RKO (cell line): ENCODE measurements around the gene CSTA.
A peak's percentile ranks its signal among the peaks of the same experiment; 100 is the strongest.

Source experiments
- DNase-seq: peaks from one replicate; pipeline ENCODE4 v3.0.0-alpha.2; 2016; ENCODE audit warnings: low spot score

CSTA gene

DNA sequence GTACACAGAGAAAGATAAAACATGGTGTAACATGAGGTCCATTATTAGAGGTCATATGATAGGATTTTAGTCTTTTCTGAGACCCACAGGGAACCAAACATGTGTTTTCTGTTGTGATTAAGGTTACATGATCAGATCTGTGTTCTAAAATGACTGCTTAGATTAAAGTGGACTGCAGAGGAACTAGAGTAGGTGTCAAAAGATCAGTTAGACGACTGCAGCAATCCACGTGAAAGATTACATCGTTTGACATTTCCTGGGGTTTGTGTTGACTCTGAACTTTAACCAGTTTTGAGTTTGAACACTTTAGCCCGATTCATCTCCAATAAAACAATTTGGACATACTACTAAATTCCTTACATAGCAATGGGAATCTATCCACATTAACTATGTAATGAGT is 52.9 kb downstream of the CSTA start:
- DNase-seq, result no peak

DNA sequence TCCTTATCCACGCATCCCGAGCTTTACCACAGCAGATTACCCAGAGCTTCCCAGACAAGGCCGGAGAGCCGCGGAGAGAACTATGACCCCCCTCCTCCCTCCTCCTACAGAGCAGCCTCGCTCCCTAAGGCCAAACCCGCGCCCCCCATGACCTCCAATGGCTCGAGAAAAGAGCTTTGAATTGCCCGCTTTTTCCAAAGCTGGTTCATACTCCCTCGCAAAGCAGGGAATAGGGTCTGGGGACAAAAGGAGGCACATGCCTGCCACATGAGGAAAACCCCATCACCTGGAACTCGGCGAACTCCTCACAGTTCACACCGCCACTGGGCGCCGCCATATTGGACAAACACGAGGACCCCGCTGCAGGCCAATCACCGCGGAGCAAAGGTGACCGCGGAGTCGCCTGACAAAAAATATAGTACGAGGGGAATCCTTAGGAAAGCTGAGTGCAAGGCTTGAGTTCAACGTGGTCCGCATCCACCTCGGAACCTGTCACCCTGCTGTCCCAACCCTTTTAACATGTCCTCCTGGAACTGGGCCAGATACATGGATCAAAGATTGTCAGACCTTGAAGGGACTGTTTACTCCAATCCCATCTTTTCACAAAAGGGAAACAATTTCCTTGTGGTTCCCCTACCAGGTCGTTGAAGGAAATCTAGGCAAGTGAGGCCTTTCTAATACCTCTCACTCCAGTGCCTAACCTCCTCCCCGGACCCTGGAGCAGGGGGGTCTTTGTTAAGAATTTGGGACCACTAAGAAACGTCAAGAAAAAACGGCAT is 58.0 kb downstream of the CSTA start, which contains the start of gene MIX23:
Gene MIX23, minus strand, starts transcription at position 344 of the 779 bp plus-strand sequence. Its CDS starts 7 bp downstream, at position 337.
- DNase-seq, result peak; percentile 92

DNA sequence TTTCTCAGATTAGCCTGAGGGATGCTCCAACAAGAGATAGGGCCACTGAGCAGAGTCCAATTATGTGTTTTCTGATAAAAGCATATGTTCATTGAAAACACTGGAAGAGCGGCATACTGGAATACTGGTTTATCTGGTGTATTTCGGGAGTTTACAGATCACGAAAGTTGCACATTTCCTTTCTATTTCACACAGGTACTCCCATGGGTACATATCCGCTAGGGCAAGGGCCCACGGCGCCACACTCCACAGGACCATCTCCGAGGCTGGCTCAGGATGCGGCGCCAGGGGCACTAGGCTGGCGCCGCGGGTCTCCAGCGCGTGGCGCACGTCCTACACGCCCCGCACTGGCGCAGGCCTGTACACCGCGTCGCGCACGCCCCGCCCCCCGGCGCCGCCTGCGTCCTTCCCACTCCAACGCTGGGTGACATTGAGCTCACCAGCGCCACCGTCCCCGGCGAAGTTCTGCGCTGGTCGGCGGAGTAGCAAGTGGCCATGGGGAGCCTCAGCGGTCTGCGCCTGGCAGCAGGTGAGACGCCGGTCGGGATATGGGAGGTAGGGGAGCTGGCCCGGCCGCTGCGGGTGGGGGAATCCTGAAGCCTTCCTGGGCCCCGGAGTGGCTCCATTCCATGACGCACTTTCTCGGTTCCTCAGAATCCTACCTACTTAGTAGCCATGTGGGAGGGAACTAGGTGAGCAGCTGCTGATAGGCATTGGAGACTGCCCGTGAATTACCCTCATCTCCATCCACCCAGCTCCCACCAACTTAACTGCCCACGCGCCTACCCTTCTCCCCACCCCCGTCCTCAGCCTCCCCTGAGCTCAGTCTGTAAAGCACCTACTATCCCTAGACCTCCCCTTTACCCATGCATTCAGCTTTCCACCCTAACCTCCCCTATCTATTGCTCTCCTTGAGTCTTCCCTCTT is 59.0 kb downstream of the CSTA start, which contains the start of gene FAM162A:
Gene FAM162A, plus strand, starts transcription at position 412 of the 927 bp plus-strand sequence. Its CDS starts 84 bp downstream, at position 496.
- peak; percentile 94 for DNase-seq

DNA sequence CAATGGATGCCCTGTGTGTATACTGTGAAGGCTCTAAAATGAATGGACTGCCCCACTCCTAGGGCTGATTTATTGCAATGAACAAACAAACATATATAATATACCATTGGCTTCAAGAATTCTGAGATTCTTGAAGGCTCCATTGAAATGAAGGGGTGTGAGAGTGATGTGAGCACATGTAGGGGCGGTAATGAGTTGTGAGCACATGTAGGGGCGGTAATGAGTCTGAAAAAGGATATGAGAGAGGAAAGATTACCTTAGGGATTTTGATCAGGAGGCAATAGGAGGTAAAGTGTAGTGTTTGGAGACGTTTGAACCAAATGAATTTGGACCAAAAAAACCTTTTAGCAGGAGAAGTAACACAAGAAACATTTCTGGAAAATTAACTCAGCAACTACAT is 62.7 kb downstream of the CSTA start:
- DNase-seq, result no peak

DNA sequence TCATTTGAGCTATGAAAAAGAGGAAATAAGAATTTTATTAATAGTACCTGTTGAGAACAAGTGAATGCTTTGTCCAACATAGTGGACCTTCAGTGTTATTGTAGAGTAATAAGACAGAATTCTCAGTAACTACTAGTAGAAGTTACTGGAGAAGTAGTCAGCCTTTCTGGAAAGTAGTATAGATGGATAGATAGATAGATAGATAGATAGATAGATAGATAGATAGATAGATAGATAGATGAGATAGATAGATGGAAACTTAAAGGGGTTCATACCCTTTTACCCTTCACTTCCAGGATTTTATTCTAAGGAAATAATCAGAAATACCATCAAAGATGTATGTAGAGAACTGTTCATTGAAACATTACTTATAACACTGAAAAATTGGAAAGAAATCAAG is 64.1 kb downstream of the CSTA start:
- DNase-seq, result no peak

DNA sequence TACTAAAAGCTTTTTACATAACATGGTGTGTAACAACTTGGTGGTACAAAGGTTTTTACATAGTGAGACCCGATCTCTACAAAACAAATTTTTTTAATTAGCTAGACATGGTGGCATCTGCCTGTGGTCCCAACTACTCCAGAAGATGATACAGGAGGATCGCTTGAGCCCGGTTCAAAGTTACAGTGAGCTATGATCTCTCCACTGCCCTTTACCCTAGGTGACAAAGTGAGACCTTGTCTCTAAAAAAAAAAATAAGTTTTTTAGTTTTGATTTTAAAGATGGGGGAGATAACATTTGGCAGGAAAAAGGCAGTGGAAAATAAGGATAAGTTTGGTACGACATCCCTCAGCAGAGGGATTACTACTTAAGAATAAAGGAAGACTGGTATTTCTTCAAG is 64.8 kb downstream of the CSTA start:
- DNase-seq, result no peak

DNA sequence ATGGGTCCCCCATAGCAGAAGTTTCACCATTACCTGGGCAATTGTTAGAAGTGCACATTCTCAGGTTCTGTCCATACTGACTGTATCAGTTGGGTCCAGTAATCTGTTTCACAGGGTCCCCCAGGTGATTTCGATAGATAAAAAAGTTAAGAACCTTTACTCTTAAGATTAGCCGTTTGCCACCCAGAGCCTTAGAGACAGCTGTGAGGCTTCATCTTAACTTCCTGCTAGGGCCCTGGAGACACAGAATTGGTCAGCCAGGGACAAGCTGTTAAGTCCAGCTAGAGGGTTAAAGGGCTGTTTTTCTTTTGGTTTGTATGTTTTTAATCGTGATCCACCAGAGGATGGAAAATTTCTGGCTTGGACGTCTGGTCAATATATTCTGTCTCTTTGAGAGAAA is 65.6 kb downstream of the CSTA start:
- no peak for DNase-seq
